ENCODE results near the gene PIK3C2G.

PIK3C2G gene

DNA sequence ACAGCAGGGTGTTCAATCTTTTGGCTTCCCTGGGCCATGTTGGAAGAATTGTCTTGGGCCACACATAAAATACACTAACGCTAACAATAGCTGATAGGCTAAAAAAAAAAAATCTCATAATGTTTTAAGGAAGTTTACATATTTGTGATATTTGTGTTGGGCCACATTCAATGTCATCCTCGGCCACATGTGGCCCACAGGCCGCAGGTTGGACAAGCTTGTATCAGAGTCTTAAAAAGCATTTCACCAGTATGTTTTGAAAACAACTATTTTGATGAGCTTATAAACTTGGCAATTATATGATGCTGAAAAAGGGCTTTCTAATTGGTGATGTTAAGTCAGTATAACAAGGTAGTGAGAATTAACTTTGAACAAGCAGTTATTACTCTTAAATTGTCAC lies 78.9 kb downstream of the PIK3C2G start:
- no peak for TF ChIP-seq FOXA1 (IDR thresholded peaks at IDR 0.05)
- no peak for TF ChIP-seq HDGF (IDR thresholded peaks at IDR 0.05; ENCODE audit: borderline replicate concordance)
- TF ChIP-seq CTBP1 (IDR thresholded peaks at IDR 0.05; ENCODE audit: borderline replicate concordance): no peak
- no peak for TF ChIP-seq ELF4 (IDR thresholded peaks at IDR 0.05)
- no peak for TF ChIP-seq NFRKB (IDR thresholded peaks at IDR 0.05)
- no peak for TF ChIP-seq FOXM1 (IDR thresholded peaks at IDR 0.05; ENCODE audit: borderline replicate concordance)
- TF ChIP-seq ARNT (IDR thresholded peaks at IDR 0.05): no peak
- no peak for TF ChIP-seq BHLHE40 (IDR thresholded peaks at IDR 0.05; ENCODE audit: borderline replicate concordance)
- TF ChIP-seq LEF1 (IDR thresholded peaks at IDR 0.05; ENCODE audit: borderline replicate concordance): no peak
- TF ChIP-seq, protein P1, sequence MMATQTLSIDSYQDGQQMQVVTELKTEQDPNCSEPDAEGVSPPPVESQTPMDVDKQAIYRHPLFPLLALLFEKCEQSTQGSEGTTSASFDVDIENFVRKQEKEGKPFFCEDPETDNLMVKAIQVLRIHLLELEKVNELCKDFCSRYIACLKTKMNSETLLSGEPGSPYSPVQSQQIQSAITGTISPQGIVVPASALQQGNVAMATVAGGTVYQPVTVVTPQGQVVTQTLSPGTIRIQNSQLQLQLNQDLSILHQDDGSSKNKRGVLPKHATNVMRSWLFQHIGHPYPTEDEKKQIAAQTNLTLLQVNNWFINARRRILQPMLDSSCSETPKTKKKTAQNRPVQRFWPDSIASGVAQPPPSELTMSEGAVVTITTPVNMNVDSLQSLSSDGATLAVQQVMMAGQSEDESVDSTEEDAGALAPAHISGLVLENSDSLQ (IDR thresholded peaks at IDR 0.05): no peak
- no peak for TF ChIP-seq SP1 (IDR thresholded peaks at IDR 0.05)
- TF ChIP-seq ZNF384 (IDR thresholded peaks at IDR 0.05): no peak
- TF ChIP-seq FOXK2 (IDR thresholded peaks at IDR 0.05): no peak
- TF ChIP-seq SUZ12 (IDR thresholded peaks at IDR 0.05): no peak
- TF ChIP-seq L3MBTL2 (conservative IDR thresholded peaks at IDR 0.05): no peak
- no peak for TF ChIP-seq TARDBP (IDR thresholded peaks at IDR 0.05)
- POLR2A ChIA-PET: no interaction called here
- no peak for DNase-seq (ENCODE audit: extremely low spot score)
- CTCF ChIA-PET: interaction anchor here (0.6 to 1.6 kb wide), 3 partner anchors 21 to 474 kb away, joined by 3 to 4 read pairs (median 3); no protein-coding TSS in a partner anchor

DNA sequence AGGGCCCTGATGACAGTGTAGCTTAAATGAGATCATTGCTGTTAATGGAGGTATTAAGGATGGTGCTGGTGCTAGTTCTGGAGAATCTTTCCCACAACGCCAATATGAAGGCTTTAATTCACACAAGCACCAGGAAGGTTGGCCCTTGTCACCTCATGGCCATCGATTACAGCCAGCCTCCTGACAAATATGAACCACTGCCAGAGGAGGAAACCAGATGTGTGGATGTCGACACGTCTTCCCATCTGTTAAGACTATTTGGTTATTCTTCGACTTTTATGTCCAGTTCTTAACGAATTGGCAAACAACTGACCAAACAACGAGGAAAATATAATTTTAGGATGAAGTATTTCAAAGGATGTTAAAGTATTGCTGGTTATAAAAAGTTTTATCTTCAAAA lies 79.5 kb downstream of the PIK3C2G start:
- DNase-seq (ENCODE audit: extremely low spot score): no peak
- ChIA-PET POLR2A (no interaction called here), CTCF (interaction anchor here (0.6 to 1.6 kb wide), 2 partner anchors 22 to 473 kb away, joined by 3 to 4 read pairs; no protein-coding TSS in a partner anchor)
- TF ChIP-seq BHLHE40 (IDR thresholded peaks at IDR 0.05; ENCODE audit: borderline replicate concordance) (no peak), SP1 (IDR thresholded peaks at IDR 0.05) (no peak), LEF1 (IDR thresholded peaks at IDR 0.05; ENCODE audit: borderline replicate concordance) (no peak), ELF4 (IDR thresholded peaks at IDR 0.05) (no peak), ZNF384 (IDR thresholded peaks at IDR 0.05) (no peak), CTBP1 (IDR thresholded peaks at IDR 0.05; ENCODE audit: borderline replicate concordance) (no peak), ARNT (IDR thresholded peaks at IDR 0.05) (no peak), NFRKB (IDR thresholded peaks at IDR 0.05) (no peak), TARDBP (IDR thresholded peaks at IDR 0.05) (no peak)

GRCh38 chr12:18343708-18344107 lies 82.4 kb downstream of the PIK3C2G start:
- DNase-seq (ENCODE audit: extremely low spot score): no peak
- no peak for TF ChIP-seq FOXK2 (IDR thresholded peaks at IDR 0.05)
- no peak; the same call in 1 of the 2 replicates for TF ChIP-seq L3MBTL2 (conservative IDR thresholded peaks at IDR 0.05)
- TF ChIP-seq ZNF384 (IDR thresholded peaks at IDR 0.05): no peak
- TF ChIP-seq, protein P1 (IDR thresholded peaks at IDR 0.05): no peak
- TF ChIP-seq FOXM1 (IDR thresholded peaks at IDR 0.05; ENCODE audit: borderline replicate concordance): no peak
- TF ChIP-seq NFRKB (IDR thresholded peaks at IDR 0.05): no peak
- no peak for TF ChIP-seq SUZ12 (IDR thresholded peaks at IDR 0.05)
- no peak for TF ChIP-seq TARDBP (IDR thresholded peaks at IDR 0.05)
- no peak for TF ChIP-seq SP1 (IDR thresholded peaks at IDR 0.05)
- TF ChIP-seq LEF1 (IDR thresholded peaks at IDR 0.05; ENCODE audit: borderline replicate concordance): no peak
- no peak for TF ChIP-seq HDGF (IDR thresholded peaks at IDR 0.05; ENCODE audit: borderline replicate concordance)
- ChIA-PET CTCF (no interaction called here), POLR2A (no interaction called here)

DNA sequence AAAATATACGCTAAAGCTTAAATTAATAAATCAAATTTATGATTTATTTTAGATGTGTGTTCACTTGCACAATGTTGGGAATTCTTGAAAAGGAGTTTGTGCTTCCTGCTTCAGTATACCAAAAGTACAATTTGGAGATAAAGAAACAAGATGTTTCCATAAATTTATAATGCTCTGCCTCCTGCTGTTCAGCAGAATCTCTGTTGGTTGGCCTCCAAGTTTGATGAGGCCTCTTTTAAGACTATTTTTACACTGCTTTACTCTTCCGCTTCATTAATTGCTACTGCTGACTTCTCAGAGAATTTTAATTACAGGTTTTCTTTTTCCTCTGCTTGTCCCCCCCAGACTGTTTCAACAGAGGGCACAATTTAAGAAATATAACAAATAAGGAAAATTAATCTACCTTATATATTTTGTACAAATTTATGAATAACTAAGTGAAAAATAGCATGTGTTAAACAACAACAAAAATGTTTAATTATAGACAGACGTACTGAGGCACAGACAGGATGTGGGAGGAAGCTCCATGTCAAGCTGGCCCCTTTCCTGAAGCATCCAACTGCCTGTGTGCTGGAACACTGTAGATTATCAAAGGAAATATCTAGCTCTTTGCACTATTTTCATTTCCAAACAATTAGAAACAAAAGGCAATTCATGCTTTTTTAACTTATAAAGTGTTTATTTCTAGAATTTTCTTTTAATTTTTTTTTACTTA lies 83.9 kb downstream of the PIK3C2G start:
- ChIA-PET CTCF (no interaction called here), POLR2A (no interaction called here)
- DNase-seq (ENCODE audit: extremely low spot score): no peak
- no peak for TF ChIP-seq FOXA1 (IDR thresholded peaks at IDR 0.05)
- TF ChIP-seq SUZ12 (IDR thresholded peaks at IDR 0.05): no peak
- no peak for TF ChIP-seq FOXK2 (IDR thresholded peaks at IDR 0.05)
- no peak for TF ChIP-seq FOXM1 (IDR thresholded peaks at IDR 0.05; ENCODE audit: borderline replicate concordance)
- TF ChIP-seq NFRKB (IDR thresholded peaks at IDR 0.05): no peak
- TF ChIP-seq ELF4 (IDR thresholded peaks at IDR 0.05): no peak
- no peak for TF ChIP-seq CTBP1 (IDR thresholded peaks at IDR 0.05; ENCODE audit: borderline replicate concordance)
- TF ChIP-seq SP1 (IDR thresholded peaks at IDR 0.05): no peak
- no peak for TF ChIP-seq ARNT (IDR thresholded peaks at IDR 0.05)
- no peak for TF ChIP-seq HDGF (IDR thresholded peaks at IDR 0.05; ENCODE audit: borderline replicate concordance)
- TF ChIP-seq, protein P1 (IDR thresholded peaks at IDR 0.05): no peak
- TF ChIP-seq BHLHE40 (IDR thresholded peaks at IDR 0.05; ENCODE audit: borderline replicate concordance): no peak

- ChIA-PET CTCF (no interaction called here), POLR2A (no interaction called here)
- no peak for TF ChIP-seq ZNF384 (IDR thresholded peaks at IDR 0.05)
- TF ChIP-seq CTBP1 (IDR thresholded peaks at IDR 0.05; ENCODE audit: borderline replicate concordance): no peak
- TF ChIP-seq NFRKB (IDR thresholded peaks at IDR 0.05): no peak
- DNase-seq (ENCODE audit: extremely low spot score): no peak
Measured at GRCh38 chr12:18352312-18352711, 91.0 kb downstream of the PIK3C2G start.

DNA sequence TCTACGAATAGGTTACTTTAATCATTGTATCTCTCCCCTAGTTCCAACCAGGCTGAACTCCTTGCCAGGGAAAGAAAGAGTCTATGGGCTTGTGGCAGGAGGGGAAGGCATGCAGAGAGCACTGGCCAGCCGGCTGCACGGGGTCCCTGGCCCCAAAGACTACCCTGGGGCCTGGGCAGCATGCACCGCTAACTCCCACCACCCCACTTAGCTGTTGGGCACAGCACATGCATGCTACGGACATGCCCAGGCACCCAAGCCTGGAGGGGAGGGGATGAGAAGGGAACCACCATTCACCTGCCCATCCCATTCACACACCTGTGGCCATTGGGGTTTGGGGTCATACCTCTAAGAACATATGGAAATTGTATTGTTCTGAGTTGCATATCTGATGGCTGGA lies 94.1 kb downstream of the PIK3C2G start:
- POLR2A ChIA-PET: no interaction called here
- TF ChIP-seq SP1 (IDR thresholded peaks at IDR 0.05) (no peak), TARDBP (IDR thresholded peaks at IDR 0.05) (no peak), NFRKB (IDR thresholded peaks at IDR 0.05) (no peak), ZNF384 (IDR thresholded peaks at IDR 0.05) (no peak), ARNT (IDR thresholded peaks at IDR 0.05) (no peak), HDGF (IDR thresholded peaks at IDR 0.05; ENCODE audit: borderline replicate concordance) (no peak), FOXA1 (IDR thresholded peaks at IDR 0.05) (no peak)
- TF ChIP-seq, protein P1 (IDR thresholded peaks at IDR 0.05): no peak
- CTCF ChIA-PET: no interaction called here
- DNase-seq (ENCODE audit: extremely low spot score): no peak

Data from HEK293T (cell line).